Mucosa of stomach (tissue), 1 donor: ENCODE data around the gene SLC39A3.

Experiments used
- H3K27me3 ChIP-seq: one replicate; pipeline ENCODE4 v1.7.0; 2013; ENCODE audit warnings: mild to moderate bottlenecking, low read length; ENCODE audit not compliant: control insufficient read depth, insufficient read depth
- H3K36me3 ChIP-seq: one replicate; pipeline ENCODE4 v1.7.0; 2013; ENCODE audit warnings: low read length; ENCODE audit not compliant: control insufficient read depth, insufficient read depth
- H3K4me1 ChIP-seq: one replicate; pipeline ENCODE4 v1.7.0; 2013; ENCODE audit warnings: mild to moderate bottlenecking, low read length; ENCODE audit not compliant: control insufficient read depth, insufficient read depth
- H3K4me3 ChIP-seq: one replicate; pipeline ENCODE4 v1.7.0; 2013; ENCODE audit warnings: low read length
- H3K9ac ChIP-seq: one replicate; pipeline ENCODE4 v1.7.0; 2013; ENCODE audit warnings: mild to moderate bottlenecking, low read length, moderate library complexity
- H3K9me3 ChIP-seq: one replicate; pipeline ENCODE4 v1.7.0; 2013; ENCODE audit warnings: mild to moderate bottlenecking, low read length, moderate library complexity; ENCODE audit not compliant: control insufficient read depth
- donor health status: Pancreatic carcinoma.

SLC39A3 gene

GRCh38 chr19:2775556-2776430 is 36.0 kb upstream of the SLC39A3 start:
- Histone ChIP-seq H3K4me3 (no peak overlapping the region), H3K9ac (peak overlapping the region; percentile 26), H3K36me3 (no peaks in the 10 kb centered on the region), H3K9me3 (no peaks in the 10 kb centered on the region), H3K4me1 (no peaks in the 10 kb centered on the region), H3K27me3 (no peaks in the 10 kb centered on the region)

GRCh38 chr19:2774953-2775555 is 35.2 kb upstream of the SLC39A3 start:
- Histone ChIP-seq H3K4me1 (no peaks in the 10 kb centered on the region), H3K9ac (peak overlapping the region; percentile 26), H3K36me3 (no peaks in the 10 kb centered on the region), H3K27me3 (no peaks in the 10 kb centered on the region), H3K9me3 (no peaks in the 10 kb centered on the region), H3K4me3 (no peak overlapping the region)

GRCh38 chr19:2774083-2774679 is 34.4 kb upstream of the SLC39A3 start:
- Histone ChIP-seq H3K36me3 (no peaks in the 10 kb centered on the region), H3K9ac (no peak overlapping the region), H3K27me3 (no peaks in the 10 kb centered on the region), H3K4me1 (peaks cover 4% of the 10 kb centered on the region), H3K9me3 (no peaks in the 10 kb centered on the region), H3K4me3 (no peak overlapping the region)

GRCh38 chr19:2771786-2772674 is 32.2 kb upstream of the SLC39A3 start:
- Histone ChIP-seq H3K4me1 (peaks cover 5% of the 10 kb centered on the region), H3K27me3 (no peaks in the 10 kb centered on the region), H3K9ac (no peak overlapping the region)

GRCh38 chr19:2770055-2771013 is 30.5 kb upstream of the SLC39A3 start:
- H3K4me3 ChIP-seq, result no peak overlapping the region
- H3K36me3 ChIP-seq, result no peaks in the 10 kb centered on the region
- H3K27me3 ChIP-seq, result no peaks in the 10 kb centered on the region
- H3K9me3 ChIP-seq, result no peaks in the 10 kb centered on the region
- peaks cover 5% of the 10 kb centered on the region for H3K4me1 ChIP-seq
- no peak overlapping the region for H3K9ac ChIP-seq

More at GRCh38 chr19:2771786-2772674, 32.2 kb upstream of the SLC39A3 start:
- Histone ChIP-seq H3K4me3 (no peak overlapping the region), H3K9me3 (no peaks in the 10 kb centered on the region), H3K36me3 (no peaks in the 10 kb centered on the region)

GRCh38 chr19:2769218-2769617 is 29.4 kb upstream of the SLC39A3 start:
- Histone ChIP-seq H3K27me3 (no peaks in the 10 kb centered on the region), H3K36me3 (no peaks in the 10 kb centered on the region), H3K4me1 (peaks cover 5% of the 10 kb centered on the region), H3K9me3 (no peaks in the 10 kb centered on the region), H3K9ac (no peak overlapping the region), H3K4me3 (no peak overlapping the region)

GRCh38 chr19:2768365-2769132 is 28.7 kb upstream of the SLC39A3 start:
- Histone ChIP-seq H3K27me3 (no peaks in the 10 kb centered on the region), H3K4me3 (no peak overlapping the region), H3K36me3 (no peaks in the 10 kb centered on the region), H3K9me3 (no peaks in the 10 kb centered on the region), H3K4me1 (peaks cover 5% of the 10 kb centered on the region), H3K9ac (no peak overlapping the region)

- H3K4me1 ChIP-seq, result peaks cover 5% of the 10 kb centered on the region
- no peaks in the 10 kb centered on the region for H3K36me3 ChIP-seq
- H3K4me3 ChIP-seq, result no peak overlapping the region
Observed at GRCh38 chr19:2767688-2768087, 27.9 kb upstream of the SLC39A3 start.

GRCh38 chr19:2766594-2767372 is 27.0 kb upstream of the SLC39A3 start:
- H3K9ac ChIP-seq, result no peak overlapping the region
- H3K4me1 ChIP-seq, result peaks cover 5% of the 10 kb centered on the region
- no peaks in the 10 kb centered on the region for H3K27me3 ChIP-seq
- no peaks in the 10 kb centered on the region for H3K9me3 ChIP-seq
- no peak overlapping the region for H3K4me3 ChIP-seq
- H3K36me3 ChIP-seq, result no peaks in the 10 kb centered on the region

More at GRCh38 chr19:2767688-2768087, 27.9 kb upstream of the SLC39A3 start:
- Histone ChIP-seq H3K27me3 (no peaks in the 10 kb centered on the region), H3K9ac (no peak overlapping the region), H3K9me3 (no peaks in the 10 kb centered on the region)

GRCh38 chr19:2765376-2765775 is 25.6 kb upstream of the SLC39A3 start:
- Histone ChIP-seq H3K27me3 (no peaks in the 10 kb centered on the region), H3K4me1 (peaks cover 5% of the 10 kb centered on the region), H3K36me3 (no peaks in the 10 kb centered on the region), H3K9me3 (no peaks in the 10 kb centered on the region), H3K4me3 (no peak overlapping the region), H3K9ac (no peak overlapping the region)
